ENCODE measurements around the gene MXD1. TPM values are rescaled to one million over a fixed set of nuclear protein-coding genes. Genes with fewer than 3 reads are reported as not detected.
A peak's percentile ranks its signal among the peaks of the same experiment; 100 is the strongest.

The MXD1 gene, protein sequence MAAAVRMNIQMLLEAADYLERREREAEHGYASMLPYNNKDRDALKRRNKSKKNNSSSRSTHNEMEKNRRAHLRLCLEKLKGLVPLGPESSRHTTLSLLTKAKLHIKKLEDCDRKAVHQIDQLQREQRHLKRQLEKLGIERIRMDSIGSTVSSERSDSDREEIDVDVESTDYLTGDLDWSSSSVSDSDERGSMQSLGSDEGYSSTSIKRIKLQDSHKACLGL
- total RNA-seq = 10.6 and 11.7 TPM in 2 replicates
- 5.5 and 6.7 TPM in 2 replicates for polyA plus RNA-seq
- 5.2 and 5.8 TPM in 2 replicates for polyA plus RNA-seq (2011; cell fraction: cytosol; rRNA removed)
- polyA plus RNA-seq (2011; cell fraction: nucleus; rRNA removed) = 16.3 and 22.0 TPM in 2 replicates
- 6.6 and 6.7 TPM in 2 replicates for polyA plus RNA-seq (2012)
- polyA minus RNA-seq = 8.2 and 11.4 TPM in 2 replicates
- polyA minus RNA-seq (2011; cell fraction: cytosol; rRNA and poly(A)+ RNA removed) = 5.6 TPM
- polyA minus RNA-seq (2011; cell fraction: nucleus; rRNA and poly(A)+ RNA removed) = 13.9 and 16.8 TPM in 2 replicates
- Bru-seq, nascent RNA = percentile 81 among the genes with signal in this experiment
- BruChase-seq, experiment 1, labeled RNA remaining after a 6-hour chase = percentile 51 among the genes with signal in this experiment
- percentile 68 among the genes with signal in this experiment for BruChase-seq, experiment 2, labeled RNA remaining after a 2-hour chase
- long read RNA-seq, full-length matches to known transcripts = 2 of 9 reads
- long read RNA-seq, partial matches to known transcripts = 2 of 9 reads
- long read RNA-seq, other reads (novel, unspliced or antisense) = 5 of 9 reads

DNA sequence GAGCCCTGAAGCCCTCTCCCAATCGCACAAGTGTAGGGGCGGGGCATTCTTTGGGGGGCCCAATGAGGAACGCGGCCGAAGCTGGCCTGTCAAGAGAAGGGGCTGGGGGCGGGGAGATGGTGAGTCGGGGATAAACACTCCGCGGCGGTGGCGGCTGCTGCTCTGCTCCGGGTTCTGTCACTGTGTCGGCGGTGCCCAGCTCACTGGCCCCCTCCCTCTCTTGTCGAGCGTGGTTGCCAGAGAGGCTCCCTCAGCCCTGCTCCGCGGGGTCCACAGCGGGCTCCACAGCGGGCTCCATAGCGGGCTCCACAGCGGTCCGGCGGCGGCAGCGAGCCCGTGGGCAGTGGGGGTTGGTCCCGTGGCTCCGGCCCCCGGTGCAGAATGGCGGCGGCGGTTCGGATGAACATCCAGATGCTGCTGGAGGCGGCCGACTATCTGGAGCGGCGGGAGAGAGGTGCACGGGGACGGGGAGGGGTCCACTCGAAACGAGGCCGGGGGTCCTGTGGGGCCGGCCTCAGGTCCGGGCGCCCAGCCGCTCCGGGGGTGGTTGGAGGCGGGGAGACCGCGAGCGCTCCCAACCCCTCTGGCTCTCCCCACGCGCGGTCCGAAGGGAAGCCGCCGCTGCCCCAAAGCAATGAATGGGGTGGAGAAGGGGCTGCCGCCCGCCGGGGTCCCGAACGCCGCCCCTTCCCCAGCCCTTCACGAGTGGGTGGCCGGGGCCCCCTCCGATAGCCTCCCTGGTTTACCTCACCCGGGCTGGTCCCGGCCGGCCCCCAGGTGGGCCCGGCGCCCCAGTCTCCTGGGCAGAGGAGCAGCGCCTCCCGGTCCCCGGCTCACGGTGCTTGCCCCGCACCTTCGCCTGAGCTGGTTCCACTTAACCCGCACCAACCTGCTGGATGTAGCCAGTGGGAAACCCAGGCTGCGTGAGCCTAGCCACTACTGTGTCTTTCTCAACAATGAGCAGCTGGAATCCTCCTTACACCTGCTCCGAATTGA lies at the start of gene MXD1:
TSS of gene MXD1 (plus strand) at position 160 of the 996 bp plus-strand sequence. CDS start at position 382, 222 bp downstream.
- H3K4me3 ChIP-seq (replicated peaks in 1 of 3; ENCODE audit: insufficient read depth in 1 of 3, low read depth in 1 of 3, low read length in 3 of 3) = peak within 1 kb of the TSS; percentile 62 to 93 (median 76)
- BruUV-seq (replicated peaks) = no TSS peak
- TF ChIP-seq MYC (IDR thresholded peaks at IDR 0.05; ENCODE audit: low read depth, low read length) (no peak), FOS (IDR thresholded peaks at IDR 0.05; ENCODE audit: borderline replicate concordance, insufficient read depth, low read length) (no peak), EZH2 (IDR thresholded peaks at IDR 0.05; ENCODE audit: borderline replicate concordance, low read depth, low read length, severe bottlenecking) (no peak), POLR2A (IDR thresholded peaks at IDR 0.05; ENCODE audit: low read depth, low read length) (peak; percentile 72), POLR2AphosphoS5 (IDR thresholded peaks at IDR 0.05; ENCODE audit: insufficient read depth, low read depth, low read length) (peak; percentile 74), JUN (IDR thresholded peaks at IDR 0.05; ENCODE audit: borderline replicate concordance, insufficient read depth, insufficient read length, low read depth) (no peak), GATA2 (IDR thresholded peaks at IDR 0.05; ENCODE audit: insufficient read depth, insufficient read length, low read depth, low read length) (no peak)
- TF ChIP-seq, protein P1, sequence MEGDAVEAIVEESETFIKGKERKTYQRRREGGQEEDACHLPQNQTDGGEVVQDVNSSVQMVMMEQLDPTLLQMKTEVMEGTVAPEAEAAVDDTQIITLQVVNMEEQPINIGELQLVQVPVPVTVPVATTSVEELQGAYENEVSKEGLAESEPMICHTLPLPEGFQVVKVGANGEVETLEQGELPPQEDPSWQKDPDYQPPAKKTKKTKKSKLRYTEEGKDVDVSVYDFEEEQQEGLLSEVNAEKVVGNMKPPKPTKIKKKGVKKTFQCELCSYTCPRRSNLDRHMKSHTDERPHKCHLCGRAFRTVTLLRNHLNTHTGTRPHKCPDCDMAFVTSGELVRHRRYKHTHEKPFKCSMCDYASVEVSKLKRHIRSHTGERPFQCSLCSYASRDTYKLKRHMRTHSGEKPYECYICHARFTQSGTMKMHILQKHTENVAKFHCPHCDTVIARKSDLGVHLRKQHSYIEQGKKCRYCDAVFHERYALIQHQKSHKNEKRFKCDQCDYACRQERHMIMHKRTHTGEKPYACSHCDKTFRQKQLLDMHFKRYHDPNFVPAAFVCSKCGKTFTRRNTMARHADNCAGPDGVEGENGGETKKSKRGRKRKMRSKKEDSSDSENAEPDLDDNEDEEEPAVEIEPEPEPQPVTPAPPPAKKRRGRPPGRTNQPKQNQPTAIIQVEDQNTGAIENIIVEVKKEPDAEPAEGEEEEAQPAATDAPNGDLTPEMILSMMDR (IDR thresholded peaks at IDR 0.05; ENCODE audit: extremely low read depth in 1 of 2, insufficient read depth in 1 of 2, low read depth in 1 of 2, low read length in 2 of 2) = no peak
- TF ChIP-seq, protein P2, sequence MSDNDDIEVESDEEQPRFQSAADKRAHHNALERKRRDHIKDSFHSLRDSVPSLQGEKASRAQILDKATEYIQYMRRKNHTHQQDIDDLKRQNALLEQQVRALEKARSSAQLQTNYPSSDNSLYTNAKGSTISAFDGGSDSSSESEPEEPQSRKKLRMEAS (IDR thresholded peaks at IDR 0.05; ENCODE audit: insufficient read depth, insufficient read length) = no peak
- peak within 1 kb of the TSS; percentile 47 for H2AFZ ChIP-seq (ENCODE audit: low read depth, low read length)
- peak within 1 kb of the TSS; percentile 91 for H3K4me2 ChIP-seq (ENCODE audit: insufficient read depth, low read length)
- H4K20me1 ChIP-seq (replicated peaks; ENCODE audit: control insufficient read depth, extremely low read depth, insufficient read depth, low read length) = no peaks in the 10 kb centered on the region
- FAIRE-seq (no peak), DNase-seq (ENCODE audit: low read depth, low spot score) (no peak)
- H3K36me3 ChIP-seq (ENCODE audit: control insufficient read depth in 2 of 2, extremely low read depth in 1 of 2, insufficient read depth in 2 of 2, low read length in 2 of 2) = no peaks in the 10 kb centered on the region
- dilution Hi-C loops (cut with MboI; ENCODE audit: extremely low pct_ligation_motif_present, low sequenced_read_pairs) (no loop called here), intact Hi-C loops (cut with micrococcal nuclease) (loop anchor here (1.0 to 10.0 kb wide), 10 partner anchors 19 to 378 kb away; partner anchors contain the start of genes SNRPG and TIA1)
- ChIA-PET CTCF (interaction anchor here (0.6 to 9.2 kb wide), 19 partner anchors 18 to 386 kb away, joined by 3 to 104 read pairs (median 4); partner anchors contain the start of genes ANXA4, C2orf42, FAM136A and PCYOX1), POLR2A (interaction anchor here (0.6 to 2.1 kb wide), 16 partner anchors 19 to 378 kb away, joined by 3 to 17 read pairs (median 6); partner anchors contain the start of genes C2orf42, PCBP1, PCYOX1 and SNRPG)
- H3K9ac ChIP-seq (replicated peaks; ENCODE audit: extremely low read depth, insufficient read depth, low read length) = peak within 1 kb of the TSS; percentile 95
- H3K27ac ChIP-seq (ENCODE audit: insufficient read depth, low read depth, low read length) = peak within 1 kb of the TSS; percentile 84
- H3K9me3 ChIP-seq (replicated peaks; ENCODE audit: control insufficient read depth, insufficient read depth, low read length) = no peaks in the 10 kb centered on the region
- H3K4me1 ChIP-seq (ENCODE audit: control insufficient read depth, extremely low read depth, insufficient read depth, low read length) = peaks cover 35% of the 10 kb centered on the region
- H3K9me1 ChIP-seq (replicated peaks; ENCODE audit: control insufficient read depth, extremely low read depth, insufficient read depth, low read length) = no peaks in the 10 kb centered on the region
- H3K79me2 ChIP-seq (ENCODE audit: control insufficient read depth, insufficient read depth, low read length) = peaks cover 13% of the 10 kb centered on the region
- no peaks in the 10 kb centered on the region for H3K27me3 ChIP-seq (ENCODE audit: control insufficient read depth in 2 of 2, insufficient read depth in 2 of 2, low read length in 2 of 2)

Measured in endothelial cell of umbilical vein (primary cell).